PC-9 (cell line): ENCODE results near the gene ADGRD1. TPM values are rescaled to one million over a fixed set of nuclear protein-coding genes. Genes with fewer than 3 reads are reported as not detected.

Source experiments
- BruUV-seq: library from RNA; stranded (reverse); fragments of 400-500 nt; replicated peaks from 2 replicates; lab custom pipeline; 2021; lab: Mats Ljungman, UMichigan
- CTCF ChIA-PET: fragments of 300-600 bp; sonication (Branson Sonifier 250); formaldehyde crosslinking; loops from one replicate; lab custom pipeline; 2022; ENCODE audit warnings: antibody characterized with exemption; lab: Charles Lee
- POLR2A ChIA-PET: fragments of 300-600 bp; sonication (Branson Sonifier 250); formaldehyde crosslinking; loops from one replicate; lab custom pipeline; 2022; ENCODE audit warnings: antibody characterized with exemption; ENCODE audit not compliant: unreplicated experiment; lab: Charles Lee
- DNase-seq, 2 experiments: peaks; one replicate each; pipeline versions ENCODE4 v3.0.0 to v3.0.0-alpha.2; 2015 to 2022; ENCODE audit warnings: mixed read lengths in 1 of 2
- H2AFZ ChIP-seq: fragments of 200-600 bp; sonication (generic); 2 replicates; pipeline ENCODE4 v1.8.1; 2017; ENCODE audit warnings: antibody characterized with exemption
- H3F3A ChIP-seq: fragments of 200-600 bp; sonication (generic); 2 replicates; pipeline ENCODE4 v1.8.1; 2017; ENCODE audit warnings: antibody characterized with exemption, mild to moderate bottlenecking, low read depth; ENCODE audit not compliant: insufficient read depth
- H3K27ac ChIP-seq: fragments of 200-600 bp; sonication (generic); 2 replicates; pipeline ENCODE4 v1.6.1; 2016; ENCODE audit warnings: mixed run types
- H3K27me3 ChIP-seq: fragments of 200-600 bp; sonication (generic); 2 replicates; pipeline ENCODE4 v1.6.1; 2016; ENCODE audit warnings: low read depth, mixed run types; ENCODE audit not compliant: insufficient read depth
- H3K36me3 ChIP-seq: fragments of 200-600 bp; sonication (generic); 2 replicates; pipeline ENCODE4 v1.6.1; 2016; ENCODE audit warnings: low read depth, mixed run types
- H3K4me1 ChIP-seq: fragments of 200-600 bp; sonication (generic); replicated peaks from 2 replicates; pipeline ENCODE4 v1.6.1; 2016; ENCODE audit warnings: mixed run types; ENCODE audit not compliant: insufficient read depth
- H3K4me2 ChIP-seq: fragments of 200-600 bp; sonication (generic); 2 replicates; pipeline ENCODE4 v1.6.1; 2017; ENCODE audit warnings: mixed run types
- H3K4me3 ChIP-seq: fragments of 200-600 bp; sonication (generic); 2 replicates; pipeline ENCODE4 v1.6.1; 2016; ENCODE audit warnings: mixed run types
- H3K79me2 ChIP-seq: fragments of 200-600 bp; sonication (generic); 2 replicates; pipeline ENCODE4 v1.6.1; 2017; ENCODE audit warnings: low read depth, mixed run types
- H3K9me2 ChIP-seq: fragments of 200-600 bp; sonication (generic); 2 replicates; pipeline ENCODE4 v1.8.1; 2017; ENCODE audit warnings: mild to moderate bottlenecking; ENCODE audit not compliant: insufficient read depth
- H3K9me3 ChIP-seq: fragments of 200-600 bp; sonication (generic); 2 replicates; pipeline ENCODE4 v1.8.1; 2016; ENCODE audit warnings: low read depth; ENCODE audit not compliant: insufficient read depth
- H4K20me1 ChIP-seq: fragments of 200-600 bp; sonication (generic); 2 replicates; pipeline ENCODE4 v1.8.1; 2017; ENCODE audit not compliant: insufficient read depth
- EZH2 ChIP-seq: fragments of 200-600 bp; sonication (generic); IDR thresholded peaks from 2 replicates; pipeline ENCODE4 v1.8.0; 2017; ENCODE audit warnings: antibody characterized with exemption, low read depth
- intact Hi-C: fragments of 100-400 bp; cut with micrococcal nuclease; formaldehyde crosslinking; loops from one replicate; pipeline ENCODE4 v1.10.0; 2022; ENCODE audit not compliant: unreplicated experiment
- total RNA-seq: library from RNA; stranded (reverse); gene quantifications from 2 replicates; pipeline ENCODE4 v1.2.3, GENCODE V29; 2021
- TF ChIP-seq, protein P1 (sequence below): fragments of 200-600 bp; sonication (generic); conservative IDR thresholded peaks from 2 replicates; pipeline ENCODE4 v1.6.1; 2017; ENCODE audit warnings: mixed run types, antibody characterized with exemption, mild to moderate bottlenecking, moderate library complexity

ADGRD1 gene
- total RNA-seq, 1 experiment from 2014 or later, result not detected

DNA sequence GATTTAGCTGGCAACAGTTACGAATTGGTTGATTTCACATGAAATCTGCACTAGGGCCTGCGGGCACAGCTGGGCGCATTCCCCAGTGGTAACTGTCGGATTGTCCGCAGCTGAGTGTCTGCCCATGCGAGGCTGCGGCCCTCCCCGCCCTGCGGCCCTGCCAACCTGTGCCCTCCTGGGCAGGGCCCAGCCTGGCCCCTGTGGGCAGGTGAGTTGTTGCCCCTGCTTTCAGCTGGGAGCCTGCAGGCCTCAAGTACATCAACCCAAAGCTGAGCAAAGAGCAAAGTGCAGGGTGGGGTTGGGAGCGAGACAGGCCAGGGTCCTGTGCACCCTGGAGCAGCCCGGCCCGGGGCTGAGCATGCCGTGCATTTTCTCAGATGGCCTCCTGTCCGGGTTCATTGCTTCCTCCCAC lies 89.1 kb downstream of the ADGRD1 start:
- H3K36me3 ChIP-seq, result no peaks in the 10 kb centered on the region
- no peak overlapping the region for H3K4me3 ChIP-seq
- no peaks in the 10 kb centered on the region for H4K20me1 ChIP-seq
- no TSS peak for BruUV-seq
- H3K27ac ChIP-seq, result no peak overlapping the region
- H3F3A ChIP-seq, result no peaks in the 10 kb centered on the region
- DNase-seq, result no peak
- H3K4me2 ChIP-seq, result no peak overlapping the region
- no peaks in the 10 kb centered on the region for H3K4me1 ChIP-seq
- TF ChIP-seq, protein P1, sequence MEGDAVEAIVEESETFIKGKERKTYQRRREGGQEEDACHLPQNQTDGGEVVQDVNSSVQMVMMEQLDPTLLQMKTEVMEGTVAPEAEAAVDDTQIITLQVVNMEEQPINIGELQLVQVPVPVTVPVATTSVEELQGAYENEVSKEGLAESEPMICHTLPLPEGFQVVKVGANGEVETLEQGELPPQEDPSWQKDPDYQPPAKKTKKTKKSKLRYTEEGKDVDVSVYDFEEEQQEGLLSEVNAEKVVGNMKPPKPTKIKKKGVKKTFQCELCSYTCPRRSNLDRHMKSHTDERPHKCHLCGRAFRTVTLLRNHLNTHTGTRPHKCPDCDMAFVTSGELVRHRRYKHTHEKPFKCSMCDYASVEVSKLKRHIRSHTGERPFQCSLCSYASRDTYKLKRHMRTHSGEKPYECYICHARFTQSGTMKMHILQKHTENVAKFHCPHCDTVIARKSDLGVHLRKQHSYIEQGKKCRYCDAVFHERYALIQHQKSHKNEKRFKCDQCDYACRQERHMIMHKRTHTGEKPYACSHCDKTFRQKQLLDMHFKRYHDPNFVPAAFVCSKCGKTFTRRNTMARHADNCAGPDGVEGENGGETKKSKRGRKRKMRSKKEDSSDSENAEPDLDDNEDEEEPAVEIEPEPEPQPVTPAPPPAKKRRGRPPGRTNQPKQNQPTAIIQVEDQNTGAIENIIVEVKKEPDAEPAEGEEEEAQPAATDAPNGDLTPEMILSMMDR, result no peak
- TF ChIP-seq EZH2, result no peak
- H3K27me3 ChIP-seq, result peaks cover 65% of the 10 kb centered on the region
- intact Hi-C loops, result no loop called here
- H3K9me2 ChIP-seq, result no peaks in the 10 kb centered on the region
- H3K9me3 ChIP-seq, result no peaks in the 10 kb centered on the region
- CTCF ChIA-PET, result no interaction called here
- no peak overlapping the region for H2AFZ ChIP-seq
- POLR2A ChIA-PET, result no interaction called here
- no peaks in the 10 kb centered on the region for H3K79me2 ChIP-seq

DNA sequence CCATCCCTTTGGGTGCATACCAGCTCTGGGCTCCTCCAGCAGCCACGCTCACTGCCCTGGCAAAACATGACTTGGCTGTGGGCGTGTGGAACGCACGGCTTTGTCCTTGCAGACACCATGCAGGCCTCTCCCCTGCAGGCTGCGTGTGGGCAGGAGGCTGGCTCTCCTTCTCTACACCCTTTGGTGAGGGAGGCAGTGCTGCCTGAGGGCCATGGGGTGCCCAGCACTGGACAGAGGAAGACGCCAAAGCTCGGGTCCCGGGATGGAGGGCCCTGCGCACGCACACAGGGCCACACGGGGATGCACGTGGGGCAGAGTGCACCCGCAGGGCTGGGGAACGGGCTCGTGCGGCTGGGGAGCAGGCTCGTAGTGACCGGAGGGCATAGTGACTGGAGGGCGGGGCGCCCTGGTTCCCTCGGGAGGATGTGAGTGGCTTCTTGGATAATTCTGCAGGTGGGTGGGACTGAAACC lies 89.7 kb downstream of the ADGRD1 start:
- intact Hi-C loops, result no loop called here
- Histone ChIP-seq H3K27ac (no peak overlapping the region), H3K4me2 (no peak overlapping the region), H3K4me3 (no peak overlapping the region), H3F3A (no peaks in the 10 kb centered on the region), H3K4me1 (no peaks in the 10 kb centered on the region), H3K9me3 (no peaks in the 10 kb centered on the region), H3K79me2 (no peaks in the 10 kb centered on the region), H3K36me3 (no peaks in the 10 kb centered on the region), H4K20me1 (no peaks in the 10 kb centered on the region), H3K27me3 (peaks cover 65% of the 10 kb centered on the region), H2AFZ (no peak overlapping the region), H3K9me2 (no peaks in the 10 kb centered on the region)
- no TSS peak for BruUV-seq
- ChIA-PET CTCF (no interaction called here), POLR2A (no interaction called here)
- TF ChIP-seq, protein P1, result no peak
- no peak for TF ChIP-seq EZH2
- no peak for DNase-seq

DNA sequence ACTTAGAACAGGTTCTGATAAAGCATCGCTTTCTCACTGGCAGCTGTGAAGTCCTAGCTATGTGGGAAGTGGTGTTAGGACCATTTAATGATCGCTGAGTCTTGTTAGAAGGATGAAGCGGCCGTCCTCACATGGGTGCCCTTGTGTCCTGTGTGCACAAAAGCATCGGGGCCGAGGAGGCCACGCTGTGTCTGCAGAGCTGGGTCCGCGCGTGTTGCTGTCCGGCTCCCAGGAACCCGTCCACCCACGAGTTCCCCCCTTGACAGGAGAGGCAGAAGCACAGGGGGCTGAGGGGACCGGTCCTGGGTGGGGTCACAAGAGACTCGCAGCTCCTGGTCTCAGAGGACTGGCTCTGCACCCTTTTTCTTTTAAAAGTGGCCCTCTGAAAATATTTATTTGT lies 90.4 kb downstream of the ADGRD1 start:
- H3K36me3 ChIP-seq, result no peaks in the 10 kb centered on the region
- no peaks in the 10 kb centered on the region for H3K9me2 ChIP-seq
- TF ChIP-seq EZH2, result no peak
- TF ChIP-seq, protein P1, result no peak
- H3K4me2 ChIP-seq, result no peak overlapping the region
- ChIA-PET POLR2A (no interaction called here), CTCF (no interaction called here)
- no peaks in the 10 kb centered on the region for H3K4me1 ChIP-seq
- no peak for DNase-seq
- no peaks in the 10 kb centered on the region for H3K79me2 ChIP-seq
- H4K20me1 ChIP-seq, result no peaks in the 10 kb centered on the region
- no TSS peak for BruUV-seq
- intact Hi-C loops, result no loop called here
- H3F3A ChIP-seq, result no peaks in the 10 kb centered on the region
- H3K4me3 ChIP-seq, result no peak overlapping the region
- no peaks in the 10 kb centered on the region for H3K9me3 ChIP-seq
- no peak overlapping the region for H2AFZ ChIP-seq
- H3K27ac ChIP-seq, result no peak overlapping the region
- H3K27me3 ChIP-seq, result peaks cover 65% of the 10 kb centered on the region
